Daoy (cell line): Measurements from ENCODE around the gene RNF38. TPM values are rescaled to one million over a fixed set of nuclear protein-coding genes. Genes with fewer than 3 reads are reported as not detected.
"Not testable (repeated sequence)": the region's sequence is repeated elsewhere in the genome, so short reads cannot be mapped to it uniquely, and the experiment has no call there.

Source experiments
- DNase-seq: peaks from one replicate; pipeline ENCODE4 v3.0.0-alpha.2; 2015; ENCODE audit warnings: low read depth
- total RNA-seq: library from RNA; depleted of rRNA; stranded (reverse); fragments of >200 nt; shearing (Covaris generic); gene quantifications from 2 replicates; pipeline ENCODE4 v1.2.3, GENCODE V29; 2014

The RNF38 gene
- total RNA-seq, 1 experiment from 2014 or later: 15.4 TPM

- peak; percentile 55 for DNase-seq
These were observed 7.2 kb upstream of the RNF38 start for GRCh38 chr9:36407122-36407723.

DNA sequence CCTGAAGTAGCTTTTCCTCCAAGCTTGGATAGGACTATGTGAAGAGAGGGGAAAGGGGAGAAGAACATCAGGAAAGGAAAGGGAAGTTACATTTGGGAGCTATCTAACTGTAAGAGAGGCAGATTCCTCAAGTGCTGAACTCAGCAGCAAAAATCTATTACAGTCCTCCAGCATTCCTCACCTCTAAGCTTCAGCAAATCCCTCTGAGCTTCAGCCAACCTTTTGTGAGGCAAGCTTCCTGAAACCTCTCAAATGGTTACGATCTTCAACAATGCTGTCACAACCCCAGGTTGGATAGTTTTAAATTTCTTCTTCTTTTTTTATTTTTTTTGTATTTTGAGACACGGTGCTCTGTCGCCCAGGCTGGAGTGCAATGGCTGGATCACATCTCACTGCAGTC lies 2.5 kb upstream of the RNF38 start:
- no peak for DNase-seq

- DNase-seq: no peak
These were observed 1.9 kb upstream of the RNF38 start for GRCh38 chr9:36401897-36402480.

- DNase-seq: no peak
These were observed 1.2 kb upstream of the RNF38 start for GRCh38 chr9:36401164-36401740.

DNA sequence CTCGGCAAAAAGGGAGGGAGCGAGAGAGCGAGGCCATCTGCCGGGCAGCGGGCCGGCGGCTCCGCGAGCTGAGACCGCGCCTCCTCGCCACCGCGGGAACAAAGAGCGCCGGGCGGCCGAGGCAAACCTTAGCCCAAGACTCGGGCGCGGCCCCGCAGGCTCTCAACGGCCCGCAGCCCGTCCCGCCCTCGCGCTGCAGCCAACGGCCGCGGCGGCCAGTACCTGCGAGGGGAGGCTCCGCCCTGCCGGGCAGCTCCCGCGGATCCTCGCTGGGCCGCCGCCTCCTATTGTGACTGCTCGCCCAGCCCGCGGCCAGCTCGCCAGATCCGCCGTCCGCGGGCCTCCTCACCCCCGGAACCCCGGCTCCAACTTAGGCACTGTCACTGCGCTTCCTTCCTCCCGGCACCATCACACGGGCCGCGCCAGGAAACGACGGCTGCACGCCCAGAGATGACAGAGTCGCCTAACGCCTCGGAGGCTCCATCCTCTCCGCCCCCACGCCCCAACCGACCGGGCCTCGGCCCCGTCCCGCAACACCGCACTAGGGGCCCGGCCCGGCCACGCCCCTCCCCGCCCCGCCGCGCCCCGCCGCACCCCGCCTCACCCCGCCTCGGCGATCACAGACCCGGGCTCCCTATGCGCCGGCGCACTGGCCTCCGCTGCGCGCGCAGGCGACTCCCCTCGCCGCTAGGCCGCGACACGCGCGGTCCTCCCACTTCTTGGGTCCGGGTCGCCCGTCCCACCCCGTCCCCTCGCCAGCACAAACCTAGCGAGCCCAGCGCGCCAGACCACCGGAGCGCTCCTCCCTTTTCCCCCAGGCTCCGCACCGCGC lies 479 bp upstream of the RNF38 start:
- DNase-seq: peak; percentile 96

- peak; percentile 11 for DNase-seq
These were observed 1.3 kb downstream of the RNF38 start for GRCh38 chr9:36398745-36399144.

DNA sequence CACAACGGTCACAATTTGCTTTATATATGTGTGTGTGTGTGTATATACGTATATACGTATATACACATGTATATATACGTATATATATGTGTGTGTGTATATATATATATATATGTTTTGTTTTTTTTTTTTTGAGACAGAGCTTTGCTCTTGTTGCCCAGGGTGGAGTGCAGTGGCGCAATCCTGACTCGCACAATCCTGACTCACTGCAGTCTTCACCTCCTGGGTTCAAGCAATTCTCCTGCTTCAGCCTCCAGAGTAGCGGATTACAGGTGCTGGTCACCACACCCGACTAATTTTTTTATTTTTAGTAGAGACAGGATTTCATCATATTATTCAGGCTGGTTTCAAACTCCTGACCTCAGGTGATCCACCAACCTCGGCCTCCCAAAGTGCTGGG lies 3.1 kb downstream of the RNF38 start:
- peak; percentile 43 for DNase-seq

GRCh38 chr9:36392489-36392888 lies 7.6 kb downstream of the RNF38 start:
- DNase-seq: no peak

GRCh38 chr9:36389590-36389989 lies 10.5 kb downstream of the RNF38 start:
- DNase-seq: no peak

DNA sequence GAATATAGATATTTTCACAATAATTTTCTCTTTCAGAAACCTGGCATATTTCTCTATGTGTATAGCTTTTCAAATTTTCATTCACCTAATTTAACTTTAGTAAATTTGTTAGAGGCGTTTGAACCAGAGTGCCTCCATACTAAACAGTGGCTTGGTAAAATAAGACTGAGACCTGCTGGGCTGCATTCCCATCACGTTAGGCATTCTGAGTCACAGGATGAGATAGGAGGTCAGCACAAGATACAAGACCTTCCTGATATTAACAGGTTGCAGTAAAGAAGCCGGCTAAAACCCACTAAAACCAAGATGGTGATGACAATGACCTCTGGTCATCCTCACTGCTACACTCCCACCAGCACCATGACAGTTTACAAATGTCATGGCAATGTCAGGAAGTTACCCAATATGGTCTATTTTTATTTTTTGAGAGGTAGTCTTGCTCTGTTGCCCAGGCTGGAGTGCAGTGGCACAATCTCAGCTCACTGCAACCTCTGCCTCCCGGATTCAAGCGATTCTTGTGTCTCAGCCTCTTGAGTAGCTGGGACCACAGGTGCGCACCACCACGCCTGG lies 13.6 kb downstream of the RNF38 start:
- not testable (repeated sequence) for DNase-seq

DNA sequence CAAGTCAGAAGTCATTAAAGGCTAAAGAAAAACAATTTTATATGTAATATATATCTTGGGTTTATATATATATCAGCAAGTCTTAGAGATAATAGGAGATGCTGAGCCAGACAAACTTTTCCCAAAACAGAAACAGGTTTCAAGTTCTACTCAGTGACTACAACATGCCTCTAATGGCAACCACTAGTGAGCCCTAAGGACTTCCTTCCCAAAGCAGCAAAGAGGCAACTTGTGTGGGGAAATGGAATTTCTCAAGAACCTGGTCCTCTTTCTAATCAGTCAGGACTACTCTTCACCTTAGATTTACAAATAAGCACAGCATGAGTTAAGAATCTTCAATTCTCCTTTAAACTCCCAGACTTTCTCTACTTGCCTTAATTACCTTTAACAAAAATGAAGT lies 17.6 kb downstream of the RNF38 start:
- no peak for DNase-seq

GRCh38 chr9:36364577-36364976 lies 35.5 kb downstream of the RNF38 start:
- DNase-seq: no peak

GRCh38 chr9:36363448-36363847 lies 36.6 kb downstream of the RNF38 start:
- no peak for DNase-seq

DNA sequence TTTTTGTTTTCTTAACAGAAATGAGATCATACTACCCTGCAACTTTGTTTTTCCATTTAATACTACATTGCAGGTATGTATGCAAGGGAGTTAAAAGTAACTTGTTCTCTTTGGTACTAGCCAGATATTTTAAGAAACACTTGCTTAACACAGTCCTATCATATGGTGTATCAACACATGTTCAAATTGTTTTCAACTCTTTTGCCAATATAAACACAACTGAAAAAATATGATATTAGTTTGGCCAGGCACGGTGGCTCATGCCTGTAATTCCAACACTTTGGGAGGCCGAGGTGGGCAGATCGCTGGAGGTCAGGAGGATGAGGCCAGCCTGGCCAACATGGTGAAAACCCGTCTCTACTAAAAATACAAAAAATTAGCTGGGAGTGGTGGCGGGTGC lies 41.6 kb downstream of the RNF38 start:
- no peak for DNase-seq

DNA sequence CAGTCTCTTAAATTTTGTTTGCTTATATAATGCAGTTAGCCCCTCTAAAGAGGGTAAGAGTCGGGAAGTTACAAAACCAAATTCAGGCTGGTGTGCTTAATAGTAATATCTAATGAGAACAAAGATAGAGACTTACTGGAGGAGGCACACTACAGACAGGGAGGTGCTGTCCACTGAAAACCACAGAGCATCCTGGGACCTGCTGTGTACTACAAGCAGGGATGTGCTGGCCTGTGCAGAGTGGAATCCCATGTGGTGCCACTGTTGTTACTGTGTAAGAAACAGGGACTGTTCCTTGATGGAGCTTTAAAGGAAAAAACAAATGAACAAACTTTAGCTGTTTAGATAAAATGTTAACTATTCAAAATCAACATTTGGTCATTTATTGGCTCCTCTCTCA lies 42.4 kb downstream of the RNF38 start:
- DNase-seq: no peak

DNA sequence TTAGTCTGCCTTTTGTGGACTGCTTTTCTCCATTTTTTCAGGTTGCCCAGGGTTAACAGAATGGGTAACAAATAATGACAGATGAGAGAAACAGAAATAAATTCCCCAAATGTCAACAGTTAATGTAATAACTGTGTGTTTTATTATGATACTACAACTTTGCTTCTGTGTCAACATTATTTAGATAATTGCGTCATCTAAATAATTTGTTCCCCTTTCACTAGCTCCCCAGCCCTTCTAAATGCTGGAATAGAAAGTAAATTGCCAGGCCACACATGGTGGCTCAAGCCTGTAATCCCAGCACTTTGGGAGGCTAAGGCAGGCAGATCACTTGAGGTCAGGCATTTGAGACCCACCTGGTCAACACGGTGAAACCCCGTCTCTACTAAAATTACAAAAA lies 53.5 kb downstream of the RNF38 start:
- no peak for DNase-seq

GRCh38 chr9:36345103-36345846 lies 54.8 kb downstream of the RNF38 start:
- no peak for DNase-seq

DNA sequence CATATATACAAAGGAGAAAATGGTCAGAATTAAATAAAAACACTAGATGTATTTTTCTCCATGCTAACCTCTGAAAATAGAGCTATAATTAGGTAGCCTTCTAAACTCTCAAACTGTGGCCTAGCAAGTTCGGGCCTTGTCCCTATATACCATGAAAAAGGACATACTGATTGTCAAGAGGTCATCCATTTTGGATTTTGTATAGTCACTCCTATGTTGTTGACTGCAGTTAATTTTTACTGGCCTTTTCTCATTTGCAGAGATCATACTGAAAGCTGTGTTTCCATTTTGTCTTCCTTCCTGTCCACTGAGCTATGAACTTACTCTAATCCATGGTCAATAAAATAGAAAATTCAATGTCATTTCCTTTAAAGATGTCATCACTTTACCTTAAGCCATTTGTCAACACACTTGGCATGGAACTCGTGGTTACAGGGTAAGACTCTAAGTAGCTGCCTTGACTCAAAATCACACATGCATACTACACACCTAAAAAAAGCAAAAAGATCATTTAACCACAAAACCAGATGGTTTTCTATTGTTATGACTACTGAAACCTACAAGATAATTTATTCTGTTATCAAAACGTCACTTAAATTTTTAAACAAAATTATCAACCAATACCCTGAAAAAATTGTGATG lies 58.0 kb downstream of the RNF38 start:
- no peak for DNase-seq

DNA sequence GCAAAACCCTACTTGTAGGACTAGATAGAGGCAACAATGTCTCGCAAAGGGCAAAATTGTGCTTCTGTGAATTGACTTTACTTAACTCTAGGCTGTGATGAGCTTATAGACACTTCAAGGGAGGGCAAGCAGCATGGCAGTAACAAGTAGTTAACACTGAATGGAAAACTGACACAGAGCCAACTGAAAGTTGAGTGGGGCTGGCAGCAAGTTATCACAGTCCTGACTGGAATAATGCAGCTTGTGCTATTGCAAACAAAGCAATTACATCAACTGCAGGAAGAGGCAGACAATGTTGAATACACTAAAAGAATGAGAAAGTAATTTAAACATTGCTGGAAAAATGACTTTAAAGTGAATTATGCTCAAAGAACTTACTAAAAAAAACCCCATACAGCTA lies 62.2 kb downstream of the RNF38 start:
- no peak for DNase-seq

DNA sequence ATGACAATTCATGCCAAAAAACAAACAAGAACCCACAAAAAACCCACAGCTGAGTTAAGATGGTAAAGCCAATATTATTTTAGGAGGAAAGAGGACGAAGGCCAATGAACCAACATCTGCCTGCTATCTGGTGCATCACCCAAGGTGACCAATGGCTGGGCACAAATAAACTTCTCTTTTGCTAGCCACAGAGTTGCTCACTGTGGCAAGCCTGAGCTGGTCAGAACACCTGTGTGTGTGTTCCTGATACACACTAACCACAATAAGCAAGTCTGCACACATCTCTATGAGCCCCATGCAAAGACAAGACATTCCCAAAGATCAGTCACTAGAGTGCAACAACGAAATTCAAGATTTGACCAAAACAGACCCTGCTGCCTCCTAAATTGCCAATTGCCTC lies 63.1 kb downstream of the RNF38 start:
- no peak for DNase-seq
